DMS 273 (cell line): ENCODE data around the gene NNMT.

Experiments
- DNase-seq: peaks from one replicate; lab custom pipeline; 2025; ENCODE audit not compliant: unreplicated experiment; lab: John Stamatoyannopoulos, UW

Gene NNMT

GRCh38 chr11:114282488-114282887, 13.7 kb upstream of the NNMT start:
- no peak for DNase-seq

DNA sequence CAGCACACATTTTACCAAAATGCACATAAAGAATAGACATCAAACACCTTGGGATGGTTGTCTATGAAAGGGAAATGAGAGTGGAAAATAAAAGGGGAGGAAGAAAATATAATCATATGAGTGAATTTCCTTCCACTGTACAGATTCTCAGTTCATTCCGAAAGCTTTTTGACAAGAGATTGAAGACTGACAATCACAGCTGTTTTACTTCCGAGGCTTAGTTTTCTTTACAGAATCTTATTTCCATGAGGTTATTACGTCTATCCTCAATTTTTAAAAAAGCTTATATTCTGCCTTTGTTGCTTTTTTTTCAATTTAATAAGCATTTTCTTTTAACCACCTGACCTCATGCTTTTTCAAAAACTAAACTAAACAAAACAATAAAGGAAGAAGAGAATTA, 12.8 kb upstream of the NNMT start:
- DNase-seq: no peak

DNA sequence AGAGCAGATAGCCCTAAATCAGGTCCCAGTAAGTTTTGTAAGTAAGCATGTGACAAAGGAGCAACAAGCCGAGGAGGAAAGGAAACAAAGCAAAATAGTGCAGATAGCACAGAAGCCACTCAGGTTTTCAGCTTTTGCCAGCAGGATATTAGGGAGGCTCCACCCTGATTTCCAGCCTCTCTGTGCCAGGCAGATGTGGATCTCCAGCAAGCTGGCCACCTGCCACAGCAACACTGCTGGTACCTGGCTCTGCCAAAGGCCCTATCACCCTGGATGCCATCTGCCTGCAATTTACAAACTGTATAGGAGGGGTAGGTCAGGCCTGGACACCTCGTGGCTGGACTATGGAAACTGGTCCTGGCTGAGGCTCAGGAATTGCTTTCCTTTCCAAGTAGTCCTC, 12.2 kb upstream of the NNMT start:
- peak; percentile 86 for DNase-seq

- no peak for DNase-seq
Measured at GRCh38 chr11:114284914-114285313, 11.3 kb upstream of the NNMT start.

- DNase-seq: no peak
Measured at GRCh38 chr11:114285599-114285998, 10.6 kb upstream of the NNMT start.

GRCh38 chr11:114286229-114286628, 10.0 kb upstream of the NNMT start:
- no peak for DNase-seq

GRCh38 chr11:114287154-114287553, 9.0 kb upstream of the NNMT start:
- DNase-seq: no peak

DNA sequence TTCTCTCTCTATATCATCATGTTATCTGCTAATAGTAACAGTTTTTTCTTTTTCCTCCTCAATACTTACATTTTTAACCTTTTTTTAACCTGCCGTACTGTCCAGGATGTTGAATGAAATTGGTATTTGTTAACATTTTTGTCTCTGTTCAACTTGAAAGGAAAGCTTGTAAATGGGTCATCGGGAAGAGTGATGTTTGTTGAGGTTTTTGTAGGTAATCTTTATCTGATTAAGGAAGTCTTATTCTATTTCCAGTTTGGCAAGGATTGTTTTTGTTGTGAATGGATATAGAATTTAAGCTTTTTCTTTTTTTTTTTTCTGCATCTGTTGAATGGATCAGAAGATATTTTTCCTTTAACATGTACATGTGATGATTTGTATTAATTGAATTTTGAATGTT, 8.1 kb upstream of the NNMT start:
- no peak for DNase-seq

GRCh38 chr11:114289779-114290178, 6.4 kb upstream of the NNMT start:
- no peak for DNase-seq

- DNase-seq: no peak
Measured at GRCh38 chr11:114290503-114291235, 5.5 kb upstream of the NNMT start.

DNA sequence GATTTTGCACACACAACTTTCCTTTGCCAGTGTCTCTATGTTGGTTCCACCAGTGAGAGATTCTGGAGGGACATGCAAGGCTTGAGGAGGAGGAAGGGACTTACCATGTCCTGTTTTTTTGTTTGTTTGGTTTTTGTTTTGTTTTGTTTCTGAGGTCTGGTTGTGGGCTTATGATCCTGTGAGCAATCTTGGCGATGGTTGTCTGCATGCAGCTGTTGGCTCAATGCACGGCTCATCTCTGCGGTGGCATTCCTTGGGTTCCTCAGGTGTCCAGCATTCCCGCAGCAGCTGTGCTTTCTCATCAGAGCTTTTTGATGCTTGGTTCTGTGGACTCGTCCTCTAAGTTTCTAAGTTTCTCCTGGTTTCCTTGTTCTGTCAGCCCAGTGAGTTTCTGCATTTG, 4.8 kb upstream of the NNMT start:
- DNase-seq: no peak

DNA sequence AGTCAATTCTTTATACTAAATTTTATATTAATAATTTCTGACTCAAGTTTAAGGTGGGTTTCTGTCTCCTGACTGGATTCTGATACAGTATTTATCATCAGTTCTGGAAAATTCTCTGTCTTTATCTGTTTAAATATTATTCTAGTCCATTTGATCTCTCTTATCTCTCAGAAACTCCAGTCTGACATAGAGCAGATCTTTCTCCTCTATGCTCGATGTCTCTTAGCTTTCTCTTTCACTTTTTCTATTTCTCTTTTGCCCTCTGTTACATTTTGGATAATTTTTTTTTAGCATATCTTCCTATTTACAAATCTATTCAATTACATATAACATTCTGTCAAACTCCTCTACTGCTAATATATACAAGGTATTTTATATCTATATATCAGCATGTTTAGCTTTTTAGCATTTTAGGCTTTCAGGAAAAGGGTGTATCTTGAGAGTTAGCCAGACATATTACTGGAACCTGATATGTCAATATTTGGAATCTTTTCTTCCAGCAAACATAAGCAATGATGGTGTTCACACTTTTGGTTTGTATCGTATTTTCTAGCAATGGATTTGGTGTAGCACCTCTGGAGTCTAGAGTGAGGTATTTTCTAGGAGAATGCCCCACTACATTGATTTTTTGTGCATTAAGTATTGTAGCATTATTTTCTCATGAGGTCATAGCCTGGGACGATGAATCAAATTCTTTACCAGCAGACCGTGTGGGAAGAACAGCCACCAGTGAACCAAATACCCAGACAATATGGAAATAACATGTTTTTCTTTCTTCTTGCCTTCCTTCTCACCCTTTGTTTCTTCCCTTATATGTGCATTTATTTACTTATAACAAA, 4.1 kb upstream of the NNMT start:
- DNase-seq: no peak

DNA sequence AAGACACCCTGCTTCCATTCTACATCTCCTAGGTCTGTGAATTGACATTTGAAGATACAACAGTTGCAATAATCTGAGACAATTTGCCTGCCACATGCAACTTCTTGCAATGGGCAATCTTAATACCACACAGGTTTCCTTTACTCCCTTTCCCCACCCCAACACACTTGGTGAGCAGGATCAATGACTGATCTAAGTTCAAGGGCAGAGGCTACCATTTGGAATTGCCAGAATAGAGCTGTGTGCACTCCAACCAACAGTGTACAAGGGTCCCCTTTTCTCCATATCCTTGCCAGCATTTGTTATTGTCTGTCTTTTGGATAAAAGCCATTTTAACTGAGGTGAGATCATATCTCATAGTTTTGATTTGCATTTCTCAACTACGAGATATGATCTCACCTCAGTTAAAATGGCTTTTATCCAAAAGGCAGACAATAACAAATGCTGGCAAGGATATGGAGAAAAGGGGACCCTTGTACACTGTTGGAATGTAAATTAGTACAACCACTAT, 2.9 kb upstream of the NNMT start:
- no peak for DNase-seq

DNA sequence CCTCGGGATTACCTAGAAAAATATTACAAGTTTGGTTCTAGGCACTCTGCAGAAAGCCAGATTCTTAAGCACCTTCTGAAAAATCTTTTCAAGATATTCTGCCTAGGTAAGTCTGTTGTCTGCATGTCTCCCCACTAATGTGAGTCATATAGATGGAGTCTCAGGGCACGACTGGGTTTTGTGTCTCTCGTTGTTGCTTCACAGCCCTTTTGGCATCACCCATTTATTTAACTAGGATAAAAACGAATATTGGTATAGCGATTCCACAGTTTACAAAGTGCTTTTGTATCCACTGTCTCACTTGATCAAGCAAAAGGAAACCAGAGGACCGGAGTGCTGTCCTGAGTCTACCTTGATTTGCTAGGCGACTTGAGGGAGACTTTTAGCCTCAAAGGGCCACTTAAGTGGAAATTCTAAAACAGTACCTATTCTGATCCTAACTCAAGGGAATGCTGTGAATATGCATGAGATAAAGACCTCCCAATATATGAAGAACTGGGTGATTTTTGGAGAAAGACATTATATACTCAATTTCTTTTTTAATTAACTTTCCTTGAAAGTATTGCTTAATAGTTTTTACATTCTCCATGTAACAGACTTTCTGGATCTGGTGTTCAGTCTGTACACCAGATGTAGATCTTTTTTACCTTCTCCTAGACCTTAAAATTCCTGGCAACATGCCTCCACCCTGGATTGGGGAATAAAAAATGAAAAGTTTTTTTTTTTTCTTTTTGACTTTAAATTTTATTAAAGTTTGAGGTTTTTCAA, 590 bp downstream of the NNMT start:
- peak; percentile 10 for DNase-seq

DNA sequence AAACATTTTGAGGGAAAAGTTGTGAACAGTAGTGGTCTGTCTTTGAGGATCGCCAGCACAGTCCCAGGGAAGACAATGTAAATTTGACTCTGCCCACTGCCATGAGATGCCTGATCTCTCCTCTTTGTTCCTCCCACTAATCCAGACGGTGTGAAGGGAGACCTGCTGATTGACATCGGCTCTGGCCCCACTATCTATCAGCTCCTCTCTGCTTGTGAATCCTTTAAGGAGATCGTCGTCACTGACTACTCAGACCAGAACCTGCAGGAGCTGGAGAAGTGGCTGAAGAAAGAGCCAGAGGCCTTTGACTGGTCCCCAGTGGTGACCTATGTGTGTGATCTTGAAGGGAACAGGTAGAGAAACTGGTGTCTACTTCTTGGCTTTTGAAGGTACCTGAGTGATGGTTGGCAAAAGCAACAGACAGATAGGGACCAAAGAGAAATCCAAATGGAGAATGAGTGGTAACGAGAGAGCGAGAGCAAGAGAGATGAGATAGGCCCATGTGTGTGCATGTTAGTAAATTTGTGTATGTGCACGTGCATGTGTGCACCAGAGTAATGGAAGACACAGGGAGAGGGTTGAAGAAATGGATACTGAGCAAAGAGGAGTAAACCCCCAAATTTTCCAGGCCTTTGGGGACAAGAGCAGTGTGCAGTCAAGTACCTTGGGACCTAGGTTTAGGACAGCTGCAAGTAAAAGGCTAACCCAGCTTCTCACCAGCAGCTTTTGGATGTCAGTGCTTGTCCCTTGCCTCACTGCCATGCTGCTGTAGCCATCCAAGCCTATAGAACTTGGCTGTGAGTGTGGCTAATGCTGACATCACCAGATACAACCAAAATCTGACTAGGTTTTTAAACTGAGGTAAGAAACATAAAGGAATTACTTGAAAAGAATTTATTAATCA, 1.9 kb downstream of the NNMT start:
- no peak for DNase-seq

DNA sequence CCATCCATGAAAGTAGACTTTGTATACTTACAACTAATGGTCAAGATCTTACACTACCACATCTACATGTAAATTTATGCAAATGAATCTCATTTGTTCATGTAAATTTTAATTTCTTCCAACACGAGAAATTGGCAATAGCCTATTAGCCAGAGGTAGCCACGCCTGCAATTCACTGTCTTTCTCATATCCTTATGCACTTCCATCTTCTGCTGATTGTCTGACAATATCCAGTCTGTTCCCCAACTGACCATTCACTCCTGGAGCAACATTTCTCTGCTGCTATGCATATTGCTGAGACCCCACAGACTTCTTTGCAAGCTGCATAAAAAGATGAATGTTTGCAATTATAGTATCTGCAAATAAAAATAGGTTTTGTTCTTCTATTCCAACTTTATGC, 2.5 kb downstream of the NNMT start:
- no peak for DNase-seq

GRCh38 chr11:114301088-114301487, 4.9 kb downstream of the NNMT start:
- no peak for DNase-seq

DNA sequence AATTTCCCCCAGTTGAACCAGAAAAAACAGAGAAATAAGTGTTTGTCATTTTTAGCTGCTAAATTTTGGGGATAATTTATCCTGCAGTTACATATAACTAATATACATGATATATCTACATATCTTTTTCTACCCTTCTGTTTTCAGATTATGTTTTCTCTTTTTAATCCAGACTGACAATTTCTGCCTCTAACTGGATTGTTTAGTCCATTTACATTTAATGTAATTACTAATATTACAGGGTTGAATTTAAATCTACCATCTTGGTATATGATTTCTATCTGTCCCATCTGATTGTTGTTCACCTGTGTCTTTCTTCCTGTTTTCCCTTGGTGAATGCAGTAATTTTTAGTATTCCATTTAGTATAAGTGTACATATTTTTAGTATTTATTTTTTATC, 5.7 kb downstream of the NNMT start:
- no peak for DNase-seq

GRCh38 chr11:114302663-114303062, 6.5 kb downstream of the NNMT start:
- DNase-seq: no peak

GRCh38 chr11:114304065-114304464, 7.9 kb downstream of the NNMT start:
- DNase-seq: no peak

- DNase-seq: no peak
Measured at GRCh38 chr11:114304969-114305368, 8.8 kb downstream of the NNMT start.
